ENCODE measurements around the gene TAX1BP1.

GRCh38 chr7:27868131-27868550 lies 128.2 kb downstream of the TAX1BP1 start:
- no peak for TF ChIP-seq POLR2A (IDR thresholded peaks at IDR 0.05; ENCODE audit: low read length)
- no peak for TF ChIP-seq GATA1 (IDR thresholded peaks at IDR 0.05; ENCODE audit: low read depth, low read length)

All from erythroblast (primary cell).